Kidney (tissue), 14 donors: ENCODE measurements around the gene EMX1. TPM values are rescaled to one million over a fixed set of nuclear protein-coding genes. Genes with fewer than 3 reads are reported as not detected.

Source experiments
- DNase-seq, 5 donors: peaks; one replicate each; pipeline ENCODE4 v3.0.0-alpha.2; 2013 to 2020
- FAIRE-seq: peaks from 2 replicates; lab custom pipeline; 2012; peaks lifted over from hg19 to GRCh38; lab: Jason Lieb, UNC
- H3K27ac ChIP-seq, 2 donors: one replicate each; pipeline ENCODE4 v1.7.0; 2013; ENCODE audit warnings: low read depth in 2 of 2, low read length in 2 of 2, inconsistent platforms in 1 of 2
- H3K27me3 ChIP-seq: one replicate; pipeline ENCODE4 v1.7.1; 2013; ENCODE audit warnings: low read length, inconsistent platforms; ENCODE audit not compliant: control insufficient read depth, insufficient read depth
- H3K36me3 ChIP-seq, 3 donors: one replicate each; pipeline versions ENCODE4 v1.7.0 to v1.7.1; 2013; ENCODE audit warnings: low read length in 3 of 3, control low read depth in 1 of 3, inconsistent platforms in 1 of 3; ENCODE audit not compliant: insufficient read depth in 3 of 3, control insufficient read depth in 2 of 3
- H3K4me1 ChIP-seq, 3 donors: one replicate each; pipeline versions ENCODE4 v1.7.0 to v1.7.1; 2013; ENCODE audit warnings: low read length in 3 of 3, inconsistent platforms in 1 of 3, low read depth in 1 of 3; ENCODE audit not compliant: control insufficient read depth in 2 of 3, insufficient read depth in 2 of 3
- H3K4me3 ChIP-seq, 3 donors: one replicate each; pipeline versions ENCODE4 v1.7.0 to v1.8.1; 2013; ENCODE audit warnings: low read length in 3 of 3, control low read depth in 1 of 3, inconsistent platforms in 1 of 3
- H3K9ac ChIP-seq, 3 donors: one replicate each; pipeline versions ENCODE4 v1.7.0 to v1.7.1; 2013; ENCODE audit warnings: low read length in 3 of 3, control low read depth in 1 of 3, inconsistent platforms in 1 of 3
- H3K9me3 ChIP-seq, 3 donors: one replicate each; pipeline versions ENCODE4 v1.7.0 to v1.7.1; 2013; ENCODE audit warnings: low read length in 3 of 3, control low read depth in 1 of 3, inconsistent platforms in 1 of 3; ENCODE audit not compliant: control insufficient read depth in 2 of 3, insufficient read depth in 1 of 3
- intact Hi-C: fragments of 100-400 bp; cut with DNase I; formaldehyde crosslinking; loops from one replicate; pipeline ENCODE4 v1.11.1; 2022
- polyA plus RNA-seq: library from polyadenylated mRNA; stranded (reverse); fragments of 350-450 nt; fragmentation: Illumina TruSeq; extraction: RNeasy Lipid Tissue Mini Kit (QIAGEN cat#74804); gene quantifications from one replicate; pipeline ENCODE4 v1.2.3, GENCODE V29; 2014; ENCODE audit warnings: low read depth, low replicate concordance; ENCODE audit not compliant: insufficient read depth
- total RNA-seq: library from RNA; stranded (reverse); fragmentation: NEBNext Ultra II Directional; extraction: Animal tissue kit (Norgen Biotek cat#: 25700); gene quantifications from one replicate; pipeline ENCODE4 v1.2.1, GENCODE V29; 2021
- TF ChIP-seq, protein P1 (sequence below): IDR thresholded peaks from 3 replicates; pipeline ENCODE4 v1.5.1; 2012; ENCODE audit warnings: mild to moderate bottlenecking, moderate library complexity, borderline replicate concordance; ENCODE audit not compliant: insufficient read depth; ENCODE audit errors: extremely low read depth
- donor health status: control.
- donor health status: control.
- donor health status: control.
- donor health status: control.
- donor health status: control.
- donor health status: DM: yes; HTN: yes; CAD: no.
- donor health status: Normal renal cell carcinoma (clear cell type).

The EMX1 gene
- total and polyA plus RNA-seq, 2 donors from 2014 or later = 19.6 to 132 TPM

- TF ChIP-seq, protein P1, sequence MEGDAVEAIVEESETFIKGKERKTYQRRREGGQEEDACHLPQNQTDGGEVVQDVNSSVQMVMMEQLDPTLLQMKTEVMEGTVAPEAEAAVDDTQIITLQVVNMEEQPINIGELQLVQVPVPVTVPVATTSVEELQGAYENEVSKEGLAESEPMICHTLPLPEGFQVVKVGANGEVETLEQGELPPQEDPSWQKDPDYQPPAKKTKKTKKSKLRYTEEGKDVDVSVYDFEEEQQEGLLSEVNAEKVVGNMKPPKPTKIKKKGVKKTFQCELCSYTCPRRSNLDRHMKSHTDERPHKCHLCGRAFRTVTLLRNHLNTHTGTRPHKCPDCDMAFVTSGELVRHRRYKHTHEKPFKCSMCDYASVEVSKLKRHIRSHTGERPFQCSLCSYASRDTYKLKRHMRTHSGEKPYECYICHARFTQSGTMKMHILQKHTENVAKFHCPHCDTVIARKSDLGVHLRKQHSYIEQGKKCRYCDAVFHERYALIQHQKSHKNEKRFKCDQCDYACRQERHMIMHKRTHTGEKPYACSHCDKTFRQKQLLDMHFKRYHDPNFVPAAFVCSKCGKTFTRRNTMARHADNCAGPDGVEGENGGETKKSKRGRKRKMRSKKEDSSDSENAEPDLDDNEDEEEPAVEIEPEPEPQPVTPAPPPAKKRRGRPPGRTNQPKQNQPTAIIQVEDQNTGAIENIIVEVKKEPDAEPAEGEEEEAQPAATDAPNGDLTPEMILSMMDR = no peak
- no peak for FAIRE-seq
- Histone ChIP-seq H3K27me3 (no peaks in the 10 kb centered on the region), H3K4me3 (no peak overlapping the region), H3K9me3 (no peaks in the 10 kb centered on the region), H3K27ac (no peak overlapping the region), H3K9ac (no peak overlapping the region), H3K4me1 (peaks cover 0 to 7% (median 0%) of the 10 kb centered on the region in 3 donors), H3K36me3 (no peaks in the 10 kb centered on the region)
- peak in 1 of 5 donors; percentile 28 for DNase-seq
- intact Hi-C loops = no loop called here
These were observed 36.7 kb downstream of the EMX1 start for GRCh38 chr2:72953976-72954375.

- H3K27ac ChIP-seq = no peak overlapping the region
- no peak overlapping the region for H3K4me3 ChIP-seq
- no peak overlapping the region for H3K9ac ChIP-seq
- DNase-seq = peak in 1 of 5 donors; percentile 54
- H3K4me1 ChIP-seq = peaks cover 0 to 7% (median 0%) of the 10 kb centered on the region in 3 donors
- TF ChIP-seq, protein P1 = no peak
- intact Hi-C loops = no loop called here
- no peaks in the 10 kb centered on the region for H3K9me3 ChIP-seq
- H3K36me3 ChIP-seq = no peaks in the 10 kb centered on the region
- FAIRE-seq = no peak
- H3K27me3 ChIP-seq = no peaks in the 10 kb centered on the region
These were observed 37.3 kb downstream of the EMX1 start for GRCh38 chr2:72954376-72955227.

DNA sequence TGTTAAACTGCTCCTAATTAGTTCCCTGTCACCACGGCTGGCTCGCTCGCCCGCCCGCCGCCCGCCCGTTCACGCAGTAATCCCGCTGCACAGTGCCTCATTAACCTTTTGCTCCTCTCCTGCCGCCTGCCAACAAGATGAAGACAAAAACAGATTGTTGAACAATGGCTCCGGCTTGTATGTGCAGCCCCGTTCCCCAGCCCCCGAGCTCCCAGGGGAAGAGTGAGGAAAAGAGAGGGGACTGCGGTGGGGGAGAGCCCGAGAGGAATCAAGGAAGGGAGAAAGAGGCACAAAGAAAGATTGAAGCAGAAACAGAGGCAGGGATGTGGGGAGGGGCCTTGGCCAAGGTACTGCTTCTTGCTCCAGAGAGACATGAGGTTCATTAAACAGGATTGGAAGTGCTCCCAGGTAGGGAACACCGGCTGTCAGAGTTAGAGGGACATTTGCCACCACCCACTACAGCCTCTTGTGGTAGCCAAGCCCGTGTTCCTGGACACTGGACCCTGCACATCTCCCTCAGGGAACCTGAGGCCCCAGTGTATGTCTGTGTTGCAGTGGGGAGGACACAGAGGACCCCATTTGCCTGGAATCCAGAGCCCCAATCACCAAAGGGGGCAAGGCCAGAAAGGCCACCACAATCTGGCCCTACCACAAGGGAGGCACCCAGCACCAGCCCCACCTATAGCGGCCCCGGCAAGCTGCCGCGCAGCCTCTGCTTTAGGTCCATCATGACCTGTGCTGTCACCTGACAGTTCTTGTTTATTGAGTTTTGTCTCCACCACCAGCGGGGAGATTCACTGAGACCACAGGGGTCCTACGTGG is 38.1 kb downstream of the EMX1 start:
- Histone ChIP-seq H3K9ac (no peak overlapping the region), H3K4me3 (no peak overlapping the region), H3K4me1 (peaks cover 0 to 7% (median 0%) of the 10 kb centered on the region in 3 donors), H3K27ac (no peak overlapping the region), H3K27me3 (no peaks in the 10 kb centered on the region), H3K9me3 (no peaks in the 10 kb centered on the region), H3K36me3 (no peaks in the 10 kb centered on the region)
- intact Hi-C loops = no loop called here
- no peak for FAIRE-seq
- peak in 4 of 5 donors; percentile 20 to 35 (median 32) for DNase-seq
- TF ChIP-seq, protein P1 = no peak
